Breast epithelium (tissue), 3 donors: Measurements from ENCODE around the gene POLA2.

Source experiments
- POLR2A ChIP-seq: fragments of 450-650 bp; IDR thresholded peaks from one replicate; pipeline ENCODE4 v1.6.1; 2016; ENCODE audit warnings: antibody characterized with exemption, mild to moderate bottlenecking, moderate library complexity
- POLR2AphosphoS5 ChIP-seq, 3 donors: sonication (generic); formaldehyde crosslinking; IDR thresholded peaks; one replicate each; pipeline ENCODE4 v1.6.1; 2017; ENCODE audit warnings: antibody characterized with exemption in 3 of 3
- TF ChIP-seq, protein P1 (sequence below), 3 donors: fragments of 450-650 bp; IDR thresholded peaks; one replicate each; pipeline ENCODE4 v1.5.1; 2016 to 2017; ENCODE audit warnings: antibody characterized with exemption in 3 of 3, mild to moderate bottlenecking in 3 of 3, moderate library complexity in 3 of 3

- TF ChIP-seq, protein P1, sequence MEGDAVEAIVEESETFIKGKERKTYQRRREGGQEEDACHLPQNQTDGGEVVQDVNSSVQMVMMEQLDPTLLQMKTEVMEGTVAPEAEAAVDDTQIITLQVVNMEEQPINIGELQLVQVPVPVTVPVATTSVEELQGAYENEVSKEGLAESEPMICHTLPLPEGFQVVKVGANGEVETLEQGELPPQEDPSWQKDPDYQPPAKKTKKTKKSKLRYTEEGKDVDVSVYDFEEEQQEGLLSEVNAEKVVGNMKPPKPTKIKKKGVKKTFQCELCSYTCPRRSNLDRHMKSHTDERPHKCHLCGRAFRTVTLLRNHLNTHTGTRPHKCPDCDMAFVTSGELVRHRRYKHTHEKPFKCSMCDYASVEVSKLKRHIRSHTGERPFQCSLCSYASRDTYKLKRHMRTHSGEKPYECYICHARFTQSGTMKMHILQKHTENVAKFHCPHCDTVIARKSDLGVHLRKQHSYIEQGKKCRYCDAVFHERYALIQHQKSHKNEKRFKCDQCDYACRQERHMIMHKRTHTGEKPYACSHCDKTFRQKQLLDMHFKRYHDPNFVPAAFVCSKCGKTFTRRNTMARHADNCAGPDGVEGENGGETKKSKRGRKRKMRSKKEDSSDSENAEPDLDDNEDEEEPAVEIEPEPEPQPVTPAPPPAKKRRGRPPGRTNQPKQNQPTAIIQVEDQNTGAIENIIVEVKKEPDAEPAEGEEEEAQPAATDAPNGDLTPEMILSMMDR (IDR thresholded peaks at IDR 0.05), result no peak
- TF ChIP-seq POLR2A, result no peak
- TF ChIP-seq POLR2AphosphoS5 (IDR thresholded peaks at IDR 0.05), result no peak
Observed at GRCh38 chr11:65246506-65246905, 15.3 kb upstream of the POLA2 start.
